H1 (cell line): ENCODE results near the gene RPS25. TPM values are rescaled to one million over a fixed set of nuclear protein-coding genes. Genes with fewer than 3 reads are reported as not detected.

Experiments used
- CTCF ChIA-PET: fragments of 300-600 bp; sonication (Branson Sonifier 250); formaldehyde crosslinking; loops from one replicate; lab custom pipeline; 2021; ENCODE audit not compliant: partially characterized antibody; lab: Charles Lee
- POLR2A ChIA-PET: fragments of 300-600 bp; sonication (Branson Sonifier 250); formaldehyde crosslinking; loops from one replicate; lab custom pipeline; 2021; ENCODE audit warnings: inconsistent platforms; ENCODE audit not compliant: partially characterized antibody; lab: Charles Lee
- DNase-seq, 2 experiments: peaks; one replicate each; pipeline versions ENCODE4 v3.0.0 to v3.0.0-alpha.2; 2010 to 2022; ENCODE audit warnings: low spot score in 2 of 2, low read depth in 1 of 2, mixed read lengths in 1 of 2
- FAIRE-seq: peaks from 2 replicates; lab custom pipeline; 2011; peaks lifted over from hg19 to GRCh38; lab: Jason Lieb, UNC
- H2AFZ ChIP-seq: 2 replicates; pipeline ENCODE4 v1.8.1; 2012; ENCODE audit warnings: low read length, inconsistent platforms
- H2AK5ac ChIP-seq: 2 replicates; pipeline ENCODE4 v1.6.1; 2013; ENCODE audit warnings: low read depth, low read length
- H2BK120ac ChIP-seq: replicated peaks from 2 replicates; pipeline ENCODE3; 2013; ENCODE audit warnings: low read depth, low read length, inconsistent platforms
- H2BK12ac ChIP-seq: 2 replicates; pipeline ENCODE4 v1.6.1; 2013; ENCODE audit warnings: low read depth, low read length
- H2BK15ac ChIP-seq: 2 replicates; pipeline ENCODE4 v1.6.1; 2013; ENCODE audit warnings: low read length
- H2BK20ac ChIP-seq: 2 replicates; pipeline ENCODE4 v1.6.1; 2013; ENCODE audit warnings: low read length
- H2BK5ac ChIP-seq: 2 replicates; pipeline ENCODE4 v1.6.1; 2013; ENCODE audit warnings: low read depth, low read length
- H3K14ac ChIP-seq: 2 replicates; pipeline ENCODE4 v1.6.1; 2013; ENCODE audit warnings: inconsistent platforms; ENCODE audit not compliant: insufficient read length
- H3K18ac ChIP-seq: 2 replicates; pipeline ENCODE4 v1.6.1; 2013; ENCODE audit warnings: low read length; ENCODE audit errors: extremely low read depth
- H3K23ac ChIP-seq: 2 replicates; pipeline ENCODE4 v1.6.1; 2013; ENCODE audit warnings: inconsistent platforms; ENCODE audit not compliant: insufficient read length
- H3K23me2 ChIP-seq: 2 replicates; pipeline ENCODE4 v1.6.1; 2013; ENCODE audit warnings: low read depth, low read length
- H3K27ac ChIP-seq: 2 replicates; pipeline ENCODE4 v1.6.1; 2011; ENCODE audit warnings: low read depth, low read length, inconsistent platforms
- H3K27me3 ChIP-seq, 4 experiments: replicated peaks in 1 of 4; 1 replicate in 1 of 4; 2 replicates in 3 of 4; pipeline versions ENCODE4 v1.6.1 to v1.8.1; 2011 to 2013; ENCODE audit warnings: low read length in 3 of 4, mild to moderate bottlenecking in 3 of 4, inconsistent platforms in 2 of 4, mixed read lengths in 2 of 4, moderate library complexity in 1 of 4; ENCODE audit not compliant: control insufficient read depth in 3 of 4, insufficient read depth in 3 of 4; ENCODE audit errors: extremely low read depth in 1 of 4
- H3K36me3 ChIP-seq, 4 experiments: 2 replicates each; pipeline versions ENCODE4 v1.6.1 to v1.8.1; 2011 to 2013; ENCODE audit warnings: mild to moderate bottlenecking in 4 of 4, low read length in 3 of 4, moderate library complexity in 2 of 4, control low read depth in 1 of 4, inconsistent platforms in 1 of 4; ENCODE audit not compliant: insufficient read depth in 4 of 4, control insufficient read depth in 2 of 4
- H3K4ac ChIP-seq: replicated peaks from 2 replicates; pipeline ENCODE3; 2013; ENCODE audit warnings: low read length, low read depth, mixed read lengths, inconsistent platforms; ENCODE audit not compliant: insufficient read length
- H3K4me1 ChIP-seq, 4 experiments: replicated peaks in 1 of 4; 1 replicate in 1 of 4; 2 replicates in 3 of 4; pipeline versions ENCODE4 v1.6.1 to v1.8.1; 2011 to 2013; ENCODE audit warnings: low read length in 3 of 4, inconsistent platforms in 2 of 4, mixed read lengths in 1 of 4; ENCODE audit not compliant: insufficient read depth in 4 of 4, control insufficient read depth in 3 of 4
- H3K4me2 ChIP-seq, 2 experiments: 2 replicates each; pipeline versions ENCODE4 v1.6.1 to v1.8.1; 2011 to 2013; ENCODE audit warnings: low read depth in 2 of 2, low read length in 2 of 2, control low read depth in 1 of 2, inconsistent platforms in 1 of 2, mild to moderate bottlenecking in 1 of 2; ENCODE audit not compliant: insufficient read depth in 1 of 2
- H3K4me3 ChIP-seq, 4 experiments: fragments of 200-600, 300-600 bp in 1 of 4; sonication (generic), shearing (Covaris generic), sonication (Bioruptor Twin) in 1 of 4; 2 replicates each; pipeline versions ENCODE4 v1.5.1 to v1.8.1; 2011 to 2016; ENCODE audit warnings: low read length in 4 of 4, low read depth in 3 of 4, control low read depth in 2 of 4, inconsistent platforms in 2 of 4, mild to moderate bottlenecking in 2 of 4, mixed read lengths in 1 of 4, moderate library complexity in 1 of 4; ENCODE audit not compliant: insufficient read depth in 2 of 4; ENCODE audit errors: extremely low read depth in 1 of 4
- H3K56ac ChIP-seq: replicated peaks from 2 replicates; pipeline ENCODE3; 2013; ENCODE audit warnings: low read depth, mild to moderate bottlenecking, mixed read lengths, low read length, inconsistent platforms; ENCODE audit not compliant: insufficient read length
- H3K79me1 ChIP-seq: 2 replicates; pipeline ENCODE4 v1.6.1; 2013; ENCODE audit warnings: low read depth, low read length, control low read depth
- H3K79me2 ChIP-seq, 2 experiments: 2 replicates each; pipeline versions ENCODE4 v1.6.1 to v1.8.1; 2012 to 2013; ENCODE audit warnings: low read length in 2 of 2, mild to moderate bottlenecking in 2 of 2, inconsistent platforms in 1 of 2; ENCODE audit not compliant: insufficient read depth in 2 of 2, control insufficient read depth in 1 of 2
- H3K9ac ChIP-seq, 4 experiments: replicated peaks in 1 of 4; 1 replicate in 1 of 4; 2 replicates in 3 of 4; pipeline versions ENCODE4 v1.6.1 to v1.8.1; 2011 to 2013; ENCODE audit warnings: low read depth in 3 of 4, low read length in 3 of 4, control low read depth in 2 of 4, mild to moderate bottlenecking in 2 of 4, moderate library complexity in 2 of 4, inconsistent platforms in 1 of 4; ENCODE audit errors: extremely low read depth in 1 of 4
- H3K9me3 ChIP-seq, 2 experiments: 2 replicates each; pipeline versions ENCODE4 v1.6.1 to v1.8.1; 2012 to 2013; ENCODE audit warnings: mild to moderate bottlenecking in 2 of 2, moderate library complexity in 2 of 2, control low read depth in 1 of 2, inconsistent platforms in 1 of 2, low read depth in 1 of 2, low read length in 1 of 2, mixed read lengths in 1 of 2; ENCODE audit not compliant: insufficient read depth in 2 of 2
- H4K20me1 ChIP-seq, 2 experiments: replicated peaks in 1 of 2; 2 replicates each; pipeline versions ENCODE3 to v1.8.1; 2011 to 2013; ENCODE audit warnings: inconsistent platforms in 2 of 2, low read length in 2 of 2, mild to moderate bottlenecking in 1 of 2; ENCODE audit not compliant: insufficient read depth in 2 of 2, control insufficient read depth in 1 of 2
- H4K5ac ChIP-seq: 2 replicates; pipeline ENCODE4 v1.6.1; 2013; ENCODE audit warnings: low read length, low read depth, mixed read lengths, inconsistent platforms; ENCODE audit not compliant: insufficient read length
- H4K8ac ChIP-seq: 2 replicates; pipeline ENCODE4 v1.8.0; 2013; ENCODE audit warnings: mild to moderate bottlenecking, moderate library complexity, low read length, inconsistent platforms; ENCODE audit not compliant: insufficient read depth; ENCODE audit errors: extremely low read depth
- H4K91ac ChIP-seq: replicated peaks from 2 replicates; pipeline ENCODE3; 2013; ENCODE audit warnings: low read length, mixed read lengths, inconsistent platforms; ENCODE audit not compliant: insufficient read length
- ATF3 ChIP-seq: IDR thresholded peaks from 2 replicates; pipeline ENCODE4 v1.6.1; 2011; ENCODE audit warnings: low read depth, mild to moderate bottlenecking, low read length; ENCODE audit not compliant: insufficient read depth
- CHD1 ChIP-seq: IDR thresholded peaks from 2 replicates; pipeline ENCODE4 v1.6.1; 2012; ENCODE audit warnings: low read depth, low read length, improper control_type of control experiment
- EZH2 ChIP-seq: fragments of 200-600 bp; sonication (generic); IDR thresholded peaks from 2 replicates; pipeline ENCODE4 v1.7.1; 2012; ENCODE audit warnings: low read depth, mild to moderate bottlenecking, moderate library complexity, low read length, inconsistent platforms; ENCODE audit not compliant: severe bottlenecking
- HDAC2 ChIP-seq, 2 experiments: fragments of 300-600 bp in 1 of 2; sonication (generic) in 1 of 2; IDR thresholded peaks; 2 replicates each; pipeline ENCODE4 v1.6.1; 2011 to 2012; ENCODE audit warnings: low read depth in 2 of 2, low read length in 2 of 2, mild to moderate bottlenecking in 2 of 2, moderate library complexity in 2 of 2, borderline replicate concordance in 1 of 2, inconsistent platforms in 1 of 2
- JUND ChIP-seq: IDR thresholded peaks from 2 replicates; pipeline ENCODE4 v1.6.1; 2011; ENCODE audit warnings: mild to moderate bottlenecking, improper control_type of control experiment, low read length
- KDM1A ChIP-seq: fragments of 200-600, 300-600 bp; sonication (generic); IDR thresholded peaks from 2 replicates; pipeline ENCODE4 v1.7.1; 2016; ENCODE audit warnings: mild to moderate bottlenecking, low read length, borderline replicate concordance
- KDM4A ChIP-seq: IDR thresholded peaks from one replicate; pipeline ENCODE4 v1.7.1; 2012; ENCODE audit warnings: low read depth, mild to moderate bottlenecking, moderate library complexity, low read length, inconsistent platforms; ENCODE audit not compliant: severe bottlenecking
- POU5F1 ChIP-seq: IDR thresholded peaks from 2 replicates; pipeline ENCODE4 v1.6.1; 2011; ENCODE audit warnings: low read depth, mild to moderate bottlenecking, low read length, moderate library complexity
- WGBS, 2 experiments: shearing (Covaris generic) in 1 of 2; methylation state at CpG; one replicate each; pipeline versions ENCODE4 v1.1.6 to v1.1.7; 2013 to 2015; ENCODE audit warnings: low lambda C conversion rate in 2 of 2, mixed read lengths in 2 of 2, inconsistent platforms in 1 of 2, low coverage in 1 of 2, missing lambda C conversion rate in 1 of 2; ENCODE audit not compliant: insufficient replicate concordance in 2 of 2, insufficient coverage in 1 of 2, insufficient read length in 1 of 2; ENCODE audit errors: extremely low coverage in 1 of 2, missing lambda C conversion rate in 1 of 2; 5-methylcytosine and 5-hydroxymethylcytosine counted together
- polyA plus RNA-seq, 7 experiments: library from polyadenylated mRNA; depleted of rRNA in 3 of 7; stranded (reverse) in 5 of 7; unstranded in 2 of 7; fragments of >200 nt in 5 of 7; fragments of 200-250 nt in 2 of 7; gene quantifications; 1 replicate in 5 of 7; 2 replicates in 1 of 7; 4 replicates in 1 of 7; pipeline versions ENCODE4 v1.2.1 to v1.2.3, GENCODE V29; 2011 to 2013; ENCODE audit warnings: missing spikeins in 2 of 7, mixed read lengths in 2 of 7
- total RNA-seq: library from RNA; stranded (reverse); fragmentation: NEBNext Ultra II Directional; extraction: Animal tissue kit (Norgen Biotek cat#: 25700); gene quantifications from 2 replicates; pipeline ENCODE4 v1.2.1, GENCODE V29; 2021

Gene RPS25
- total and polyA plus RNA-seq, 2 of the 8 experiments (the other 6 are each of a cell fraction or from before 2014, with no cell fraction given) = 1,525 to 1,643 TPM

DNA sequence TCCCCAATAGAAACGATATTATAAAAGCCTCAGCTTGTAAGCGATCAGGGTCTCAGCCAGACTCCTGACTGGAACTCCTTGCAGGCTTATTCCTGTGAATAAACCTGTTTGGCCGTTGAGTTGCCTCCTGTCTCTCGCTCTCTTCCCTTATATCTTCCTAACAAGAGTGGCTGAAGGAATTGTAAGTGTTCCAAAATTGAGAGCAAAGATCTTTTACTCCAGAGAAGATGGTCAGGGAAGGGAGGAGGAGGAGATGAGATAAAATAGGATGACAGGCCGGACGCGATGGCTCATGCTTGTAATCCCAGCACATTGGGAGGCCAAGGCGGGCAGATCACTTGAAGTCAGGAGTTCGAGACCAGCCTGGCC lies 13.8 kb upstream of the RPS25 start:
- WGBS, 2 experiments = 80% methylated on average over 9 of the region's 9 CpGs; no CpG with 5 or more reads in 1 of the 2 experiments
- CTCF ChIA-PET = interaction anchor here (0.7 to 2.2 kb wide), 7 partner anchors 11 to 35 kb away, joined by 3 to 7 read pairs (median 4); partner anchors contain the start of gene HYOU1
- POLR2A ChIA-PET = interaction anchor here (0.9 to 9.7 kb wide), 7 partner anchors 10 to 64 kb away, joined by 3 to 224 read pairs (median 5); partner anchors contain the start of genes HYOU1, RPS25 and TRAPPC4
- TF ChIP-seq ATF3 (no peak), KDM4A (no peak), POU5F1 (no peak), EZH2 (no peak), HDAC2 (IDR thresholded peaks at IDR 0.05; ENCODE audit: borderline replicate concordance in 1 of 2, low read depth in 2 of 2, low read length in 2 of 2) (no peak), CHD1 (no peak), JUND (no peak), KDM1A (no peak)

More for the DNA sequence above, 13.8 kb upstream of the RPS25 start:
- Histone ChIP-seq H2BK12ac (no peak overlapping the region), H3K4ac (no peak overlapping the region), H4K20me1 (peaks cover under 1 to 13% of the 10 kb centered on the region in 2 experiments), H2BK15ac (no peak overlapping the region), H3K18ac (no peak overlapping the region), H3K9me3 (no peaks in the 10 kb centered on the region), H3K27ac (no peak overlapping the region), H3K4me2 (no peak overlapping the region), H3K56ac (no peak overlapping the region), H4K5ac (no peak overlapping the region), H2BK20ac (no peak overlapping the region), H3K14ac (no peak overlapping the region), H3K23me2 (peaks cover 7% of the 10 kb centered on the region; the same call in 1 of the 2 replicates), H3K79me1 (peaks cover 10% of the 10 kb centered on the region; the same call in 1 of the 2 replicates), H3K27me3 (no peaks in the 10 kb centered on the region), H3K9ac (no peak overlapping the region), H4K8ac (no peak overlapping the region), H3K36me3 (peaks cover 3 to 21% (median 4%) of the 10 kb centered on the region in 4 experiments; a peak in 7 of 8 replicates), H4K91ac (no peak overlapping the region), H2BK5ac (no peak overlapping the region), H3K4me3 (no peak overlapping the region), H3K4me1 (peaks cover 6 to 13% (median 10%) of the 10 kb centered on the region in 4 experiments), H3K79me2 (peaks cover 0 to 19% of the 10 kb centered on the region in 2 experiments; a peak in 1 of 4 replicates), H2BK120ac (no peak overlapping the region), H2AK5ac (no peak overlapping the region), H2AFZ (0 out of 2 replicates have a peak overlapping the region, but pooled peaks have one; percentile 40), H3K23ac (no peak overlapping the region)
- DNase-seq (no peak), FAIRE-seq (no peak)
